H1 (cell line): ENCODE results near the gene NDUFB5. TPM values are rescaled to one million over a fixed set of nuclear protein-coding genes. Genes with fewer than 3 reads are reported as not detected.

Source experiments
- CTCF ChIA-PET: fragments of 300-600 bp; sonication (Branson Sonifier 250); formaldehyde crosslinking; loops from one replicate; lab custom pipeline; 2021; ENCODE audit not compliant: partially characterized antibody; lab: Charles Lee
- POLR2A ChIA-PET: fragments of 300-600 bp; sonication (Branson Sonifier 250); formaldehyde crosslinking; loops from one replicate; lab custom pipeline; 2021; ENCODE audit warnings: inconsistent platforms; ENCODE audit not compliant: partially characterized antibody; lab: Charles Lee
- DNase-seq, 2 experiments: peaks; one replicate each; pipeline versions ENCODE4 v3.0.0 to v3.0.0-alpha.2; 2010 to 2022; ENCODE audit warnings: low spot score in 2 of 2, low read depth in 1 of 2, mixed read lengths in 1 of 2
- FAIRE-seq: peaks from 2 replicates; lab custom pipeline; 2011; peaks lifted over from hg19 to GRCh38; lab: Jason Lieb, UNC
- H2AFZ ChIP-seq: 2 replicates; pipeline ENCODE4 v1.8.1; 2012; ENCODE audit warnings: low read length, inconsistent platforms
- H2AK5ac ChIP-seq: 2 replicates; pipeline ENCODE4 v1.6.1; 2013; ENCODE audit warnings: low read depth, low read length
- H2BK120ac ChIP-seq: replicated peaks from 2 replicates; pipeline ENCODE3; 2013; ENCODE audit warnings: low read depth, low read length, inconsistent platforms
- H2BK12ac ChIP-seq: 2 replicates; pipeline ENCODE4 v1.6.1; 2013; ENCODE audit warnings: low read depth, low read length
- H2BK15ac ChIP-seq: 2 replicates; pipeline ENCODE4 v1.6.1; 2013; ENCODE audit warnings: low read length
- H2BK20ac ChIP-seq: 2 replicates; pipeline ENCODE4 v1.6.1; 2013; ENCODE audit warnings: low read length
- H2BK5ac ChIP-seq: 2 replicates; pipeline ENCODE4 v1.6.1; 2013; ENCODE audit warnings: low read depth, low read length
- H3K14ac ChIP-seq: 2 replicates; pipeline ENCODE4 v1.6.1; 2013; ENCODE audit warnings: inconsistent platforms; ENCODE audit not compliant: insufficient read length
- H3K18ac ChIP-seq: 2 replicates; pipeline ENCODE4 v1.6.1; 2013; ENCODE audit warnings: low read length; ENCODE audit errors: extremely low read depth
- H3K23ac ChIP-seq: 2 replicates; pipeline ENCODE4 v1.6.1; 2013; ENCODE audit warnings: inconsistent platforms; ENCODE audit not compliant: insufficient read length
- H3K23me2 ChIP-seq: 2 replicates; pipeline ENCODE4 v1.6.1; 2013; ENCODE audit warnings: low read depth, low read length
- H3K27ac ChIP-seq: 2 replicates; pipeline ENCODE4 v1.6.1; 2011; ENCODE audit warnings: low read depth, low read length, inconsistent platforms
- H3K27me3 ChIP-seq, 4 experiments: replicated peaks in 1 of 4; 1 replicate in 1 of 4; 2 replicates in 3 of 4; pipeline versions ENCODE4 v1.6.1 to v1.8.1; 2011 to 2013; ENCODE audit warnings: low read length in 3 of 4, mild to moderate bottlenecking in 3 of 4, inconsistent platforms in 2 of 4, mixed read lengths in 2 of 4, moderate library complexity in 1 of 4; ENCODE audit not compliant: control insufficient read depth in 3 of 4, insufficient read depth in 3 of 4; ENCODE audit errors: extremely low read depth in 1 of 4
- H3K36me3 ChIP-seq, 4 experiments: 2 replicates each; pipeline versions ENCODE4 v1.6.1 to v1.8.1; 2011 to 2013; ENCODE audit warnings: mild to moderate bottlenecking in 4 of 4, low read length in 3 of 4, moderate library complexity in 2 of 4, control low read depth in 1 of 4, inconsistent platforms in 1 of 4; ENCODE audit not compliant: insufficient read depth in 4 of 4, control insufficient read depth in 2 of 4
- H3K4ac ChIP-seq: replicated peaks from 2 replicates; pipeline ENCODE3; 2013; ENCODE audit warnings: low read length, low read depth, mixed read lengths, inconsistent platforms; ENCODE audit not compliant: insufficient read length
- H3K4me1 ChIP-seq, 4 experiments: replicated peaks in 1 of 4; 1 replicate in 1 of 4; 2 replicates in 3 of 4; pipeline versions ENCODE4 v1.6.1 to v1.8.1; 2011 to 2013; ENCODE audit warnings: low read length in 3 of 4, inconsistent platforms in 2 of 4, mixed read lengths in 1 of 4; ENCODE audit not compliant: insufficient read depth in 4 of 4, control insufficient read depth in 3 of 4
- H3K4me2 ChIP-seq, 2 experiments: 2 replicates each; pipeline versions ENCODE4 v1.6.1 to v1.8.1; 2011 to 2013; ENCODE audit warnings: low read depth in 2 of 2, low read length in 2 of 2, control low read depth in 1 of 2, inconsistent platforms in 1 of 2, mild to moderate bottlenecking in 1 of 2; ENCODE audit not compliant: insufficient read depth in 1 of 2
- H3K4me3 ChIP-seq, 4 experiments: fragments of 200-600, 300-600 bp in 1 of 4; sonication (generic), shearing (Covaris generic), sonication (Bioruptor Twin) in 1 of 4; 2 replicates each; pipeline versions ENCODE4 v1.5.1 to v1.8.1; 2011 to 2016; ENCODE audit warnings: low read length in 4 of 4, low read depth in 3 of 4, control low read depth in 2 of 4, inconsistent platforms in 2 of 4, mild to moderate bottlenecking in 2 of 4, mixed read lengths in 1 of 4, moderate library complexity in 1 of 4; ENCODE audit not compliant: insufficient read depth in 2 of 4; ENCODE audit errors: extremely low read depth in 1 of 4
- H3K56ac ChIP-seq: replicated peaks from 2 replicates; pipeline ENCODE3; 2013; ENCODE audit warnings: low read depth, mild to moderate bottlenecking, mixed read lengths, low read length, inconsistent platforms; ENCODE audit not compliant: insufficient read length
- H3K79me1 ChIP-seq: 2 replicates; pipeline ENCODE4 v1.6.1; 2013; ENCODE audit warnings: low read depth, low read length, control low read depth
- H3K79me2 ChIP-seq, 2 experiments: 2 replicates each; pipeline versions ENCODE4 v1.6.1 to v1.8.1; 2012 to 2013; ENCODE audit warnings: low read length in 2 of 2, mild to moderate bottlenecking in 2 of 2, inconsistent platforms in 1 of 2; ENCODE audit not compliant: insufficient read depth in 2 of 2, control insufficient read depth in 1 of 2
- H3K9ac ChIP-seq, 4 experiments: replicated peaks in 1 of 4; 1 replicate in 1 of 4; 2 replicates in 3 of 4; pipeline versions ENCODE4 v1.6.1 to v1.8.1; 2011 to 2013; ENCODE audit warnings: low read depth in 3 of 4, low read length in 3 of 4, control low read depth in 2 of 4, mild to moderate bottlenecking in 2 of 4, moderate library complexity in 2 of 4, inconsistent platforms in 1 of 4; ENCODE audit errors: extremely low read depth in 1 of 4
- H3K9me3 ChIP-seq, 2 experiments: 2 replicates each; pipeline versions ENCODE4 v1.6.1 to v1.8.1; 2012 to 2013; ENCODE audit warnings: mild to moderate bottlenecking in 2 of 2, moderate library complexity in 2 of 2, control low read depth in 1 of 2, inconsistent platforms in 1 of 2, low read depth in 1 of 2, low read length in 1 of 2, mixed read lengths in 1 of 2; ENCODE audit not compliant: insufficient read depth in 2 of 2
- H4K20me1 ChIP-seq, 2 experiments: replicated peaks in 1 of 2; 2 replicates each; pipeline versions ENCODE3 to v1.8.1; 2011 to 2013; ENCODE audit warnings: inconsistent platforms in 2 of 2, low read length in 2 of 2, mild to moderate bottlenecking in 1 of 2; ENCODE audit not compliant: insufficient read depth in 2 of 2, control insufficient read depth in 1 of 2
- H4K5ac ChIP-seq: 2 replicates; pipeline ENCODE4 v1.6.1; 2013; ENCODE audit warnings: low read length, low read depth, mixed read lengths, inconsistent platforms; ENCODE audit not compliant: insufficient read length
- H4K8ac ChIP-seq: 2 replicates; pipeline ENCODE4 v1.8.0; 2013; ENCODE audit warnings: mild to moderate bottlenecking, moderate library complexity, low read length, inconsistent platforms; ENCODE audit not compliant: insufficient read depth; ENCODE audit errors: extremely low read depth
- H4K91ac ChIP-seq: replicated peaks from 2 replicates; pipeline ENCODE3; 2013; ENCODE audit warnings: low read length, mixed read lengths, inconsistent platforms; ENCODE audit not compliant: insufficient read length
- ASH2L ChIP-seq: fragments of 200-600, 300-600 bp; sonication (generic); IDR thresholded peaks from one replicate; pipeline ENCODE4 v1.7.1; 2017; ENCODE audit warnings: low read length
- CBX5 ChIP-seq: fragments of 300-800, 300-1000 bp; sonication (generic); IDR thresholded peaks from 2 replicates; pipeline ENCODE4 v1.7.1; 2016; ENCODE audit warnings: antibody characterized with exemption, low read length, low read depth
- CEBPB ChIP-seq: IDR thresholded peaks from 2 replicates; pipeline ENCODE4 v1.6.1; 2012; ENCODE audit warnings: low read depth, low read length
- CHD1 ChIP-seq: IDR thresholded peaks from 2 replicates; pipeline ENCODE4 v1.6.1; 2012; ENCODE audit warnings: low read depth, low read length, improper control_type of control experiment
- EGR1 ChIP-seq: IDR thresholded peaks from 2 replicates; pipeline ENCODE4 v1.6.1; 2011; ENCODE audit warnings: low read depth, low read length, borderline replicate concordance
- EP300 ChIP-seq, 2 experiments: IDR thresholded peaks; 1 replicate in 1 of 2; 2 replicates in 1 of 2; pipeline ENCODE4 v1.6.1; 2011 to 2012; ENCODE audit warnings: low read depth in 2 of 2, low read length in 2 of 2, mild to moderate bottlenecking in 2 of 2, borderline replicate concordance in 1 of 2, inconsistent platforms in 1 of 2, moderate library complexity in 1 of 2
- EZH2 ChIP-seq: fragments of 200-600 bp; sonication (generic); IDR thresholded peaks from 2 replicates; pipeline ENCODE4 v1.7.1; 2012; ENCODE audit warnings: low read depth, mild to moderate bottlenecking, moderate library complexity, low read length, inconsistent platforms; ENCODE audit not compliant: severe bottlenecking
- RAD21 ChIP-seq, 2 experiments: IDR thresholded peaks in 1 of 2; conservative IDR thresholded peaks in 1 of 2; 2 replicates each; pipeline ENCODE4 v1.6.1; 2011; ENCODE audit warnings: low read depth in 2 of 2, low read length in 2 of 2, improper control_type of control experiment in 1 of 2, inconsistent platforms in 1 of 2, mild to moderate bottlenecking in 1 of 2, moderate library complexity in 1 of 2
- RFX5 ChIP-seq: IDR thresholded peaks from 2 replicates; pipeline ENCODE4 v1.6.1; 2011; ENCODE audit warnings: low read depth, low read length, improper control_type of control experiment, borderline replicate concordance
- SAP30 ChIP-seq: fragments of 300-600 bp; sonication (generic); IDR thresholded peaks from 2 replicates; pipeline ENCODE4 v1.7.1; 2012; ENCODE audit warnings: low read length, moderate library complexity, mild to moderate bottlenecking, inconsistent platforms; ENCODE audit not compliant: insufficient read depth, insufficient replicate concordance
- SP4 ChIP-seq: IDR thresholded peaks from 2 replicates; pipeline ENCODE4 v1.6.1; 2012; ENCODE audit warnings: low read length, inconsistent platforms
- YY1 ChIP-seq: IDR thresholded peaks from 2 replicates; pipeline ENCODE4 v1.6.1; 2011; ENCODE audit warnings: low read depth, mild to moderate bottlenecking, low read length
- WGBS, 2 experiments: shearing (Covaris generic) in 1 of 2; methylation state at CpG; one replicate each; pipeline versions ENCODE4 v1.1.6 to v1.1.7; 2013 to 2015; ENCODE audit warnings: low lambda C conversion rate in 2 of 2, mixed read lengths in 2 of 2, inconsistent platforms in 1 of 2, low coverage in 1 of 2, missing lambda C conversion rate in 1 of 2; ENCODE audit not compliant: insufficient replicate concordance in 2 of 2, insufficient coverage in 1 of 2, insufficient read length in 1 of 2; ENCODE audit errors: extremely low coverage in 1 of 2, missing lambda C conversion rate in 1 of 2; 5-methylcytosine and 5-hydroxymethylcytosine counted together
- polyA plus RNA-seq, 7 experiments: library from polyadenylated mRNA; depleted of rRNA in 3 of 7; stranded (reverse) in 5 of 7; unstranded in 2 of 7; fragments of >200 nt in 5 of 7; fragments of 200-250 nt in 2 of 7; gene quantifications; 1 replicate in 5 of 7; 2 replicates in 1 of 7; 4 replicates in 1 of 7; pipeline versions ENCODE4 v1.2.1 to v1.2.3, GENCODE V29; 2011 to 2013; ENCODE audit warnings: missing spikeins in 2 of 7, mixed read lengths in 2 of 7
- total RNA-seq: library from RNA; stranded (reverse); fragmentation: NEBNext Ultra II Directional; extraction: Animal tissue kit (Norgen Biotek cat#: 25700); gene quantifications from 2 replicates; pipeline ENCODE4 v1.2.1, GENCODE V29; 2021
- TF ChIP-seq, protein P1 (sequence below): IDR thresholded peaks from 2 replicates; pipeline ENCODE4 v1.6.1; 2012; ENCODE audit warnings: inconsistent platforms

Gene NDUFB5
- total and polyA plus RNA-seq, 2 of the 8 experiments (the other 6 are each of a cell fraction or from before 2014, with no cell fraction given), result 46.1 to 85.8 TPM

DNA sequence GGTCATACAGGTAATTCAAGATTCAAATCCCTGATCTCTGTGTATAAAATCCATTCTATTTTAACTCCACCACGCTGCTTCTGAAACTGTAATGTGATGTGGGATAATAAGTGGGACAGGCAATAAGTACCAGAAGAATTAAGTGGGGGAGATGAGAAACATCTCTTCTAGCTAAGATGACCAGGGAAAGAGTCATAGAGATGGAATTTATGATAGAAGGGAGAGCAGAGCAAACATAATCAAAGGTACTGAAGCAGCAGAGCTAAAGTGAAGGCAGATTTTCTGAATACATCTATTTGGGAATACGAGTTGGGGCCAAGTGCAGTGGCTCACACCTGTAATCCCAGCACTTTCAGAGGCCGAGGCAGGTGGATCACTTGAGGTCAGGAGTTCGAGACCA lies 5.1 kb upstream of the NDUFB5 start:
- Histone ChIP-seq H4K8ac (no peak overlapping the region), H3K9me3 (no peaks in the 10 kb centered on the region), H4K5ac (no peak overlapping the region), H3K27me3 (no peaks in the 10 kb centered on the region), H3K23me2 (no peaks in the 10 kb centered on the region), H3K27ac (no peak overlapping the region), H3K79me2 (peaks cover 0 to 28% of the 10 kb centered on the region in 2 experiments; a peak in 2 of 4 replicates), H2BK15ac (no peak overlapping the region), H3K56ac (no peak overlapping the region), H4K20me1 (no peaks in the 10 kb centered on the region), H3K9ac (no peak overlapping the region), H3K4me2 (no peak overlapping the region), H3K14ac (no peak overlapping the region), H2BK12ac (no peak overlapping the region), H2BK5ac (no peak overlapping the region), H2BK20ac (no peak overlapping the region), H2AK5ac (no peak overlapping the region), H3K4me1 (no peaks in the 10 kb centered on the region), H2AFZ (no peak overlapping the region), H3K4ac (no peak overlapping the region)
- FAIRE-seq, result no peak
- TF ChIP-seq CEBPB, result no peak
- no peak for TF ChIP-seq ASH2L
- no peak for TF ChIP-seq RFX5
- TF ChIP-seq CHD1, result no peak
- no peak for TF ChIP-seq SP4
- no peak for TF ChIP-seq SAP30
- no peak for TF ChIP-seq CBX5
- no peak for TF ChIP-seq EZH2
- TF ChIP-seq EP300 (IDR thresholded peaks at IDR 0.05; ENCODE audit: borderline replicate concordance in 1 of 2, low read depth in 2 of 2, low read length in 2 of 2), result no peak
- no peak for TF ChIP-seq EGR1
- TF ChIP-seq YY1, result no peak
- TF ChIP-seq, protein P1, sequence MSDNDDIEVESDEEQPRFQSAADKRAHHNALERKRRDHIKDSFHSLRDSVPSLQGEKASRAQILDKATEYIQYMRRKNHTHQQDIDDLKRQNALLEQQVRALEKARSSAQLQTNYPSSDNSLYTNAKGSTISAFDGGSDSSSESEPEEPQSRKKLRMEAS, result no peak
- no peak for TF ChIP-seq RAD21 (IDR thresholded peaks at IDR 0.05 in 1 of 2, conservative IDR thresholded peaks at IDR 0.05 in 1 of 2; ENCODE audit: low read depth in 2 of 2, low read length in 2 of 2)
- TF ChIP-seq, all 59 proteins: peak for 0
- ChIA-PET CTCF (no interaction called here), POLR2A (interaction anchor here (0.7 to 1.0 kb wide), 2 partner anchors 10 to 22 kb away, joined by 3 read pairs; no protein-coding TSS in a partner anchor)
- no peaks in the 10 kb centered on the region for H3K79me1 ChIP-seq
- H2BK120ac ChIP-seq, result no peak overlapping the region
- H3K18ac ChIP-seq, result no peak overlapping the region
- DNase-seq, result no peak
- peaks cover 13 to 74% (median 45%) of the 10 kb centered on the region in 4 experiments for H3K36me3 ChIP-seq
- no peak overlapping the region for H3K23ac ChIP-seq
- 92% methylated on average over 4 of the region's 4 CpGs; no CpG with 5 or more reads in 1 of the 2 experiments for WGBS, 2 experiments
- no peak overlapping the region for H4K91ac ChIP-seq
- H3K4me3 ChIP-seq, result no peak overlapping the region
